Body of pancreas (tissue), 4 donors: ENCODE measurements around the gene SIX4. TPM values are rescaled to one million over a fixed set of nuclear protein-coding genes. Genes with fewer than 3 reads are reported as not detected.

Experiments used
- ATAC-seq: fragments of 150-250 bp; one replicate; pipeline ENCODE4 v1.9.1; 2016
- DNase-seq, 4 donors: peaks; one replicate each; pipeline ENCODE4 v3.0.0-alpha.2; 2019
- H3K27ac ChIP-seq, 4 donors: fragments of 200-600 bp; sonication (generic); 1 replicate in 3 of 4; 2 replicates in 1 of 4; pipeline versions ENCODE4 v1.5.1 to v1.6.1; 2016 to 2019; ENCODE audit warnings: mild to moderate bottlenecking in 1 of 4, mixed read lengths in 1 of 4, moderate library complexity in 1 of 4
- H3K27me3 ChIP-seq, 2 donors: fragments of 200-600 bp; sonication (generic); one replicate each; pipeline ENCODE4 v1.6.0; 2016; ENCODE audit warnings: mild to moderate bottlenecking in 1 of 2
- H3K36me3 ChIP-seq, 2 donors: fragments of 200-600 bp; sonication (generic); replicated peaks in 1 of 2; 2 replicates each; pipeline ENCODE4 v1.5.1; 2016; ENCODE audit warnings: low read depth in 2 of 2; ENCODE audit not compliant: insufficient read depth in 1 of 2
- H3K4me1 ChIP-seq: fragments of 200-600 bp; sonication (generic); one replicate; pipeline ENCODE4 v1.6.0; 2016
- H3K4me3 ChIP-seq, 2 donors: fragments of 200-600 bp; sonication (generic); 1 replicate in 1 of 2; 2 replicates in 1 of 2; pipeline ENCODE4 v1.5.1; 2016 to 2019
- H3K9me3 ChIP-seq, 3 donors: fragments of 200-600 bp; sonication (generic); 1 replicate in 2 of 3; 2 replicates in 1 of 3; pipeline ENCODE4 v1.5.1; 2016
- POLR2A ChIP-seq, 3 donors: fragments of 450-650 bp; IDR thresholded peaks; one replicate each; pipeline ENCODE4 v1.6.1; 2016; ENCODE audit warnings: antibody characterized with exemption in 3 of 3, mild to moderate bottlenecking in 2 of 3
- WGBS, 2 donors: methylation state at CpG; one replicate each; pipeline ENCODE4 v1.1.5; 2017; 5-methylcytosine and 5-hydroxymethylcytosine counted together
- intact Hi-C: fragments of 100-400 bp; cut with DNase I; formaldehyde crosslinking; loops from one replicate; pipeline ENCODE4 v1.15.1; 2023
- total RNA-seq, 2 donors: library from RNA; depleted of rRNA; stranded (reverse); fragments of >200 nt; gene quantifications; one replicate each; pipeline ENCODE4 v1.1.0, GENCODE V29; 2016
- TF ChIP-seq, protein P1 (sequence below), 7 experiments: fragments of 450-650 bp in 4 of 7; fragments of 200-600 bp in 3 of 7; sonication (generic) in 3 of 7; IDR thresholded peaks; one replicate each; pipeline ENCODE4 v1.5.1; 2016 to 2019; ENCODE audit warnings: antibody characterized with exemption in 7 of 7

SIX4 gene
- total RNA-seq, 2 donors from 2014 or later: 4.0 to 5.7 TPM

DNA sequence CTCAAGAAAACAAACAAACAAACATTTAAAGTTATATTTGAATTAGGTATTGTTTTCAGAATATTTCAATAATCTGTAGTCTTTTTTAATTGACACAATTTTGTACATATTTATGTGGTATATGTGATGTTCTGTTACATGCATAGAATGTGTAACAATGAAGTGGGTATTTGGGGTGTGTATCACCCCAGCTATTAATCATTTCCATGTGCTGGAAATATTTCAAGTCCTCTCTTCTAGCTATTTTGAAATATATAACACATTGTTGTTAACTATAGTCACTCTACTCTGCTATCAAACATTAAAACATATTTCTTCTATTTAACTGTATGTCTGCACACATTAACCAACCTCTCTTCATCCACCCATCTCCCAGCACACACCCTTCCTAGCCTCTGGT, 42.9 kb downstream of the SIX4 start:
- DNase-seq (no peak), ATAC-seq (no peak)
- Histone ChIP-seq H3K9me3 (no peaks in the 10 kb centered on the region), H3K36me3 (no peaks in the 10 kb centered on the region), H3K4me3 (no peak overlapping the region), H3K4me1 (no peaks in the 10 kb centered on the region), H3K27ac (no peak overlapping the region), H3K27me3 (no peaks in the 10 kb centered on the region)
- intact Hi-C loops: no loop called here
- TF ChIP-seq POLR2A (IDR thresholded peaks at IDR 0.05): no peak
- TF ChIP-seq, protein P1, sequence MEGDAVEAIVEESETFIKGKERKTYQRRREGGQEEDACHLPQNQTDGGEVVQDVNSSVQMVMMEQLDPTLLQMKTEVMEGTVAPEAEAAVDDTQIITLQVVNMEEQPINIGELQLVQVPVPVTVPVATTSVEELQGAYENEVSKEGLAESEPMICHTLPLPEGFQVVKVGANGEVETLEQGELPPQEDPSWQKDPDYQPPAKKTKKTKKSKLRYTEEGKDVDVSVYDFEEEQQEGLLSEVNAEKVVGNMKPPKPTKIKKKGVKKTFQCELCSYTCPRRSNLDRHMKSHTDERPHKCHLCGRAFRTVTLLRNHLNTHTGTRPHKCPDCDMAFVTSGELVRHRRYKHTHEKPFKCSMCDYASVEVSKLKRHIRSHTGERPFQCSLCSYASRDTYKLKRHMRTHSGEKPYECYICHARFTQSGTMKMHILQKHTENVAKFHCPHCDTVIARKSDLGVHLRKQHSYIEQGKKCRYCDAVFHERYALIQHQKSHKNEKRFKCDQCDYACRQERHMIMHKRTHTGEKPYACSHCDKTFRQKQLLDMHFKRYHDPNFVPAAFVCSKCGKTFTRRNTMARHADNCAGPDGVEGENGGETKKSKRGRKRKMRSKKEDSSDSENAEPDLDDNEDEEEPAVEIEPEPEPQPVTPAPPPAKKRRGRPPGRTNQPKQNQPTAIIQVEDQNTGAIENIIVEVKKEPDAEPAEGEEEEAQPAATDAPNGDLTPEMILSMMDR (IDR thresholded peaks at IDR 0.05): no peak

DNA sequence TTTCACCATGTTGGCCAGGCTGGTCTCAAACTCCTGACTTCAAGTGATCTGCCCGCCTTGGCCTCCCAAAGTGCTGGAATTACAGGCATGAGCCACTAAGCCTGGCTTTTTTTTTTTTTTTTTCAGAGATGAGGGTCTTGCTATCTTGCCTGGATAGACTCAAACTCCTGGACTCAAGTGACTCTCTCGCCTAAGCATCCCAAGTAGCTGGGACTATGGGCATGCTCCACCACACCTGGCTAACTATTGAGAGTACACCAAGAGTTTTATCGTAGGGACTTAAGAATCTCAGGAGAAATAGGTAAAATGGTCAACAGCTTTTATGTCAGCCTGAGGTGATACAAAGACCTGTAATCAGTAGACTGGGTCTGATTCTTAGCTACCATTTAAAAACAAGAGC, 43.6 kb downstream of the SIX4 start:
- Histone ChIP-seq H3K4me3 (no peak overlapping the region), H3K36me3 (no peaks in the 10 kb centered on the region), H3K27ac (no peak overlapping the region), H3K27me3 (no peaks in the 10 kb centered on the region), H3K4me1 (no peaks in the 10 kb centered on the region), H3K9me3 (no peaks in the 10 kb centered on the region)
- DNase-seq (no peak), ATAC-seq (no peak)
- 90 to 92% methylated on average over 3 of the region's 3 CpGs for WGBS, 2 donors
- intact Hi-C loops: no loop called here
- TF ChIP-seq, protein P1 (IDR thresholded peaks at IDR 0.05): no peak
- TF ChIP-seq POLR2A (IDR thresholded peaks at IDR 0.05): no peak

DNA sequence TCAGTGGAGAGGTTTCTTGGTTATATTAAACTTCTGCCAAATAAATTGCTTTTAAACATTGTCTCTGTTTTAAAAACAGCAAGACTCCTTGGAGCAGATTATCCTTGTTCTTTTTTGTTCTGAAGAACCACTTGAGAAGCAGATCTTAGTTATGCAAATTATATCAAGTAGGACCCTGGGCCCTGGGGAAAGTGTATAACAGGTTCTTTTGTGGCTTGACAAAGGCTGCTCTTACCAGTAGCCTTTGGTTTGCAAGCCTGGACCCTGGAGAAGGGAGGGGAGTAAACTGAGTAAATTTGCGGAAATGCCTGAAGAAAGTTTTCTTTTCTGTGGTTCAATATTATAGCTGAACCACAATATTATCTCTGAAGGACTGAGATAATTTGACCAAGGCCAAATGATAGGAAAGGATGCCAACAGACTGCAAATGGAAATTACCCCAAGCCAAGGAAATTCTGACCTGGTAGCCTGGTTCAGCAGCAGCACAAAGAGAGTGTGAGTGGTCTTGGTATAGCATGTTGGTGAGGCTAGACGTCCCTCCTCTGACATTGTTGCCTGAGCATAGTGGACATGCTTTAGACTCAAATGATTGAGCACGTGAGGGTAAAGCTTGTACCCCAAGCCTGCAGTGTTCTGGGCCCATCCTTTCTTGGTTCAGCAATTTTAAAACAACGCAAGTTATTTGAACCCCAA, 44.4 kb downstream of the SIX4 start:
- WGBS, 2 donors: 60 to 64% methylated on average over 4 of the region's 4 CpGs
- H3K36me3 ChIP-seq: no peaks in the 10 kb centered on the region
- no peaks in the 10 kb centered on the region for H3K9me3 ChIP-seq
- H3K4me3 ChIP-seq: no peak overlapping the region
- H3K27ac ChIP-seq: no peak overlapping the region
- TF ChIP-seq POLR2A (IDR thresholded peaks at IDR 0.05): no peak
- TF ChIP-seq, protein P1 (IDR thresholded peaks at IDR 0.05): no peak
- no peaks in the 10 kb centered on the region for H3K27me3 ChIP-seq
- DNase-seq (no peak), ATAC-seq (no peak)
- intact Hi-C loops: no loop called here
- H3K4me1 ChIP-seq: no peaks in the 10 kb centered on the region

DNA sequence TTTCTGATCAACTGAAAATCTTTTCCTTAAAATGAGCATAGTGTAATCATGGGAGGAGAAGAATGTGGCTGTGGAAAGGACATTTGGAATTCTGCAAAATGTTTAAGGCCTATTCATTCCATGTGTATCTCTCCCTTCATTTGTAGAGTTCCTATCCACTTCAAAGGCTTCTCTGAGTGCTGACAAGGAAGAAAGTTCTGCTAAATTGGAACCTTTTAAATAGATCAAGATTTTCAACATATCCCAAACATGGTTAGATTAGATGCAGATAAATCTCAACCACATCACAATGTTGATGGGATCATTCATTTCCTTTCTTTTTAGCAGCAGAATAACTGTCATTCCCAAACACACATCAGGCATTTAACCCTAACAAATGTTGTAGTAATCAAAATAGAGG, 46.5 kb downstream of the SIX4 start:
- no peak overlapping the region for H3K4me3 ChIP-seq
- no peaks in the 10 kb centered on the region for H3K36me3 ChIP-seq
- H3K9me3 ChIP-seq: no peaks in the 10 kb centered on the region
- no peaks in the 10 kb centered on the region for H3K27me3 ChIP-seq
- H3K27ac ChIP-seq: no peak overlapping the region
- intact Hi-C loops: no loop called here
- TF ChIP-seq, protein P1 (IDR thresholded peaks at IDR 0.05): no peak
- no peak for TF ChIP-seq POLR2A (IDR thresholded peaks at IDR 0.05)
- no peaks in the 10 kb centered on the region for H3K4me1 ChIP-seq
- ATAC-seq (no peak), DNase-seq (no peak)

DNA sequence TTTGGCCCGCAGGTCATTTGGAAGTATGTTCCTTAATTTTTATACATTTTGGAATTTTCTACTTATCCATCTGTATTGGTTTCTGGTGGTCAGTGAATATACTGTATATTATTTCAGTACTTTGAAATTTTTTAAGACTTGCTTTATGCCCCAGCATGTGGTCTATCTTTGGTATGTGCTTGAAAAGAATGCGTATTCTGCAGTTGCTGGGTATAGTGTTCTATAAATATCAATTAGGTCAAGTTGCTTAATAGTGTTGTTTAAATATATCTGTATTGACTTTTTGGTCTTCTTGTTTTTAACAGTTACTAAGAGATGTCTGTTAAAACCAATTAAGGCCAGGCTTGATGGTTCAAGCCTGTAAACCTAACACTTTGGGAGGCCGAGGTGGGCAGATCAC, 53.2 kb downstream of the SIX4 start:
- DNase-seq (no peak), ATAC-seq (no peak)
- Histone ChIP-seq H3K27me3 (no peaks in the 10 kb centered on the region), H3K9me3 (no peaks in the 10 kb centered on the region), H3K4me3 (no peak overlapping the region), H3K27ac (no peak overlapping the region), H3K4me1 (no peaks in the 10 kb centered on the region), H3K36me3 (no peaks in the 10 kb centered on the region)
- intact Hi-C loops: no loop called here
- 66 to 75% methylated on average over 3 of the region's 3 CpGs for WGBS, 2 donors
- no peak for TF ChIP-seq POLR2A (IDR thresholded peaks at IDR 0.05)
- TF ChIP-seq, protein P1 (IDR thresholded peaks at IDR 0.05): no peak
